Measurements from ENCODE around the gene DENND1B. TPM values are rescaled to one million over a fixed set of nuclear protein-coding genes. Genes with fewer than 3 reads are reported as not detected.
"Not testable (repeated sequence)": the region's sequence is repeated elsewhere in the genome, so short reads cannot be mapped to it uniquely, and the experiment has no call there.

The DENND1B gene
- total and polyA plus RNA-seq, 2 of the 8 experiments (the other 6 are each of a cell fraction or from before 2014, with no cell fraction given): 0.74 to 3.3 TPM

DNA sequence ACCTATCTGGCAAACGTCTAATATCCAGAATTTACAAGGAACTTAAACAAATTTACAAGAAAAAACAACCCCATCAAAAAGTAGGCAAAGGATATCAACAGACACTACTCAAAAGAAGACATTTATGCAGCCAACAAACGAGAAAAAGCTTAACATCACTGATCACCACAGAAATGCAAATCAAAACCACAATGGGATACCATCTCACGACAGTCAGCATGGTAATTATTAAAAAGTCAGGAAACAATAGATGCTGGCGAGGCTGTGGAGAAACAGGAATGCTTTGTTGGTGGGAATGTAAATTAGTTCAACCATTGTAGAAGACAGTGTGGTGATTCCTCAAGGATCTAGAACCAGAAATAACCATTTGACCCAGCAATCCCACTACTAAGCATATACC is 74.6 kb downstream of the DENND1B start:
- H3K23ac ChIP-seq (ENCODE audit: insufficient read length); DNase-seq (ENCODE audit: low read depth in 1 of 2, low spot score in 2 of 2); H2BK20ac ChIP-seq (ENCODE audit: low read length); FAIRE-seq; H4K8ac ChIP-seq (ENCODE audit: extremely low read depth, insufficient read depth, low read length); H3K23me2 ChIP-seq (ENCODE audit: low read depth, low read length); H3K4ac ChIP-seq (replicated peaks; ENCODE audit: insufficient read length, low read depth, low read length); H4K91ac ChIP-seq (replicated peaks; ENCODE audit: insufficient read length, low read length); H3K56ac ChIP-seq (replicated peaks; ENCODE audit: insufficient read length, low read depth, low read length); H3K27ac ChIP-seq (ENCODE audit: low read depth, low read length); H3K79me1 ChIP-seq (ENCODE audit: low read depth, low read length); H3K4me2 ChIP-seq (ENCODE audit: insufficient read depth in 1 of 2, low read depth in 2 of 2, low read length in 2 of 2); H2BK5ac ChIP-seq (ENCODE audit: low read depth, low read length); H4K5ac ChIP-seq (ENCODE audit: insufficient read length, low read depth, low read length); H3K18ac ChIP-seq (ENCODE audit: extremely low read depth, low read length); H3K14ac ChIP-seq (ENCODE audit: insufficient read length); H3K27me3 ChIP-seq (replicated peaks in 1 of 4; ENCODE audit: control insufficient read depth in 3 of 4, extremely low read depth in 1 of 4, insufficient read depth in 3 of 4, low read length in 3 of 4); H3K4me1 ChIP-seq (replicated peaks in 1 of 4; ENCODE audit: control insufficient read depth in 3 of 4, insufficient read depth in 4 of 4, low read length in 3 of 4); H2BK15ac ChIP-seq (ENCODE audit: low read length); H2AK5ac ChIP-seq (ENCODE audit: low read depth, low read length); H2AFZ ChIP-seq (ENCODE audit: low read length); POLR2A ChIA-PET (ENCODE audit: partially characterized antibody); H3K9me3 ChIP-seq (ENCODE audit: insufficient read depth in 2 of 2, low read depth in 1 of 2, low read length in 1 of 2); H2BK12ac ChIP-seq (ENCODE audit: low read depth, low read length); H3K79me2 ChIP-seq (ENCODE audit: control insufficient read depth in 1 of 2, insufficient read depth in 2 of 2, low read length in 2 of 2); H3K4me3 ChIP-seq (ENCODE audit: extremely low read depth in 1 of 4, insufficient read depth in 2 of 4, low read depth in 3 of 4, low read length in 4 of 4); H3K9ac ChIP-seq (replicated peaks in 1 of 4; ENCODE audit: extremely low read depth in 1 of 4, low read depth in 3 of 4, low read length in 3 of 4); H4K20me1 ChIP-seq (replicated peaks in 1 of 2; ENCODE audit: control insufficient read depth in 1 of 2, insufficient read depth in 2 of 2, low read length in 2 of 2); H2BK120ac ChIP-seq (replicated peaks; ENCODE audit: low read depth, low read length); H3K36me3 ChIP-seq (ENCODE audit: control insufficient read depth in 2 of 4, insufficient read depth in 4 of 4, low read length in 3 of 4): not testable (repeated sequence)
- WGBS, 2 experiments (ENCODE audit: extremely low coverage in 1 of 2, insufficient coverage in 1 of 2, insufficient read length in 1 of 2, insufficient replicate concordance in 2 of 2, low coverage in 1 of 2, low lambda C conversion rate in 2 of 2, missing lambda C conversion rate in 1 of 2): 72% methylated on average over 4 of the region's 4 CpGs; no CpG with 5 or more reads in 1 of the 2 experiments
- CTCF ChIA-PET (ENCODE audit: partially characterized antibody): interaction anchor here (0.6 kb wide), 1 partner anchor 168 kb away, joined by 4 read pairs; no protein-coding TSS in a partner anchor

Data from H1 (cell line).